ENCODE measurements around the gene TIPRL.

DNA sequence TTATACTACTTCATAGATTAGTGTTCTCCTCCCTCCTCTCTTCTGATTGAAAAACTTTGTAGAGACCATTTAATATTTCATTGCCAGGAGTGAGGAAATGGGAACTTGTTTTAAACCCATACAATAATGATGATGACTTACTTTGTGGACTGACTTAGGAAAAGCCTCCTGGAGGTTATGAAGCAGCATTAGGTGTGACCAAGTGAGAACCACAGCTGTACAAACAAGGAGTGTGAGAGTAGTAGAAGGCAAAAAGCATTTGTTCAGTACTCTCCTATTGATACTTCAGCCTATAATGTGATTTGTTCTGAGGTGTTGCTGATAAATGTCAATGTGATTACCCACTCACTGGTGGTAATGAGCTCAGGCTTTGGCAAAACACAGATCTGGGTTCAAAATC lies 8.4 kb downstream of the TIPRL start:
- TF ChIP-seq POLR2G (IDR thresholded peaks at IDR 0.05; ENCODE audit: low read depth, low read length) (no peak), TAF15 (IDR thresholded peaks at IDR 0.05; ENCODE audit: low read depth, low read length) (no peak), CBX8 (IDR thresholded peaks at IDR 0.05; ENCODE audit: borderline replicate concordance, extremely low read depth, low read depth, low read length, poor library complexity, severe bottlenecking) (no peak)
